HEK293T (cell line): ENCODE data around the gene TCF7L2.

Source experiments
- ARNT ChIP-seq: fragments of 450-650 bp; IDR thresholded peaks from 2 replicates; pipeline ENCODE4 v1.6.1; 2017; ENCODE audit warnings: mild to moderate bottlenecking
- FOXA1 ChIP-seq: fragments of 450-650 bp; IDR thresholded peaks from 2 replicates; pipeline ENCODE4 v1.6.1; 2016; ENCODE audit warnings: mild to moderate bottlenecking
- FOXK2 ChIP-seq: fragments of 450-650 bp; IDR thresholded peaks from 2 replicates; pipeline ENCODE4 v1.6.1; 2016; ENCODE audit warnings: mild to moderate bottlenecking
- FOXM1 ChIP-seq: fragments of 450-650 bp; IDR thresholded peaks from 2 replicates; pipeline ENCODE4 v1.6.1; 2017; ENCODE audit warnings: mild to moderate bottlenecking, borderline replicate concordance
- LEF1 ChIP-seq: fragments of 450-650 bp; IDR thresholded peaks from 2 replicates; pipeline ENCODE4 v1.6.1; 2017; ENCODE audit warnings: mild to moderate bottlenecking, borderline replicate concordance
- SP1 ChIP-seq: fragments of 450-650 bp; IDR thresholded peaks from 2 replicates; pipeline ENCODE4 v1.6.1; 2017
- SUZ12 ChIP-seq: fragments of 450-650 bp; IDR thresholded peaks from 2 replicates; pipeline ENCODE4 v1.6.1; 2016; ENCODE audit warnings: mild to moderate bottlenecking
- TARDBP ChIP-seq: fragments of 450-650 bp; IDR thresholded peaks from 2 replicates; pipeline ENCODE4 v1.6.1; 2016

- TF ChIP-seq FOXA1 (no peak), LEF1 (no peak), ARNT (no peak), TARDBP (no peak), SP1 (no peak), FOXK2 (no peak), SUZ12 (no peak), FOXM1 (no peak)
Measured at GRCh38 chr10:113214331-113214730, 264.3 kb downstream of the TCF7L2 start.
